Vagina (tissue), 2 donors: Measurements from ENCODE around the gene MB21D2. TPM values are rescaled to one million over a fixed set of nuclear protein-coding genes. Genes with fewer than 3 reads are reported as not detected.

Experiments
- DNase-seq, 2 donors: peaks; one replicate each; pipeline ENCODE4 v3.0.0-alpha.2; 2017; ENCODE audit errors: extremely low spot score in 2 of 2
- H3K27ac ChIP-seq: fragments of 200-600 bp; sonication (generic); one replicate; pipeline ENCODE4 v1.5.1; 2019
- H3K27me3 ChIP-seq: fragments of 200-600 bp; sonication (generic); one replicate; pipeline ENCODE4 v1.5.1; 2019
- H3K36me3 ChIP-seq, 2 donors: fragments of 200-600 bp; sonication (generic); one replicate each; pipeline ENCODE4 v1.5.1; 2017 to 2019
- H3K4me1 ChIP-seq: fragments of 200-600 bp; sonication (generic); one replicate; pipeline ENCODE4 v1.5.1; 2019
- H3K4me3 ChIP-seq, 2 donors: fragments of 200-600 bp; sonication (generic); 1 replicate in 1 of 2; 2 replicates in 1 of 2; pipeline ENCODE4 v1.5.1; 2016 to 2019
- H3K9me3 ChIP-seq: fragments of 200-600 bp; sonication (generic); one replicate; pipeline ENCODE4 v1.5.1; 2019
- POLR2A ChIP-seq, 2 donors: fragments of 450-650 bp; IDR thresholded peaks; one replicate each; pipeline ENCODE4 v1.6.1; 2017; ENCODE audit warnings: antibody characterized with exemption in 2 of 2, mild to moderate bottlenecking in 2 of 2, moderate library complexity in 2 of 2
- POLR2AphosphoS5 ChIP-seq, 2 donors: sonication (generic); formaldehyde crosslinking; IDR thresholded peaks; one replicate each; pipeline ENCODE4 v1.9.0; 2017; ENCODE audit warnings: antibody characterized with exemption in 2 of 2, mild to moderate bottlenecking in 2 of 2, low read depth in 1 of 2; ENCODE audit not compliant: insufficient read depth in 1 of 2
- intact Hi-C: fragments of 100-400 bp; cut with DNase I; formaldehyde crosslinking; loops from one replicate; pipeline ENCODE4 v1.15.1; 2023
- total RNA-seq: library from RNA; depleted of rRNA; stranded (reverse); fragments of >200 nt; gene quantifications from one replicate; pipeline ENCODE4 v1.2.3, GENCODE V29; 2016
- TF ChIP-seq, protein P1 (sequence below), 3 experiments: fragments of 450-650 bp in 2 of 3; fragments of 200-600 bp in 1 of 3; sonication (generic) in 1 of 3; IDR thresholded peaks; one replicate each; pipeline ENCODE4 v1.5.1; 2017 to 2019; ENCODE audit warnings: antibody characterized with exemption in 3 of 3, mild to moderate bottlenecking in 2 of 3, moderate library complexity in 2 of 3

Gene MB21D2
- total RNA-seq, 1 donor from 2014 or later = 5.6 TPM

DNA sequence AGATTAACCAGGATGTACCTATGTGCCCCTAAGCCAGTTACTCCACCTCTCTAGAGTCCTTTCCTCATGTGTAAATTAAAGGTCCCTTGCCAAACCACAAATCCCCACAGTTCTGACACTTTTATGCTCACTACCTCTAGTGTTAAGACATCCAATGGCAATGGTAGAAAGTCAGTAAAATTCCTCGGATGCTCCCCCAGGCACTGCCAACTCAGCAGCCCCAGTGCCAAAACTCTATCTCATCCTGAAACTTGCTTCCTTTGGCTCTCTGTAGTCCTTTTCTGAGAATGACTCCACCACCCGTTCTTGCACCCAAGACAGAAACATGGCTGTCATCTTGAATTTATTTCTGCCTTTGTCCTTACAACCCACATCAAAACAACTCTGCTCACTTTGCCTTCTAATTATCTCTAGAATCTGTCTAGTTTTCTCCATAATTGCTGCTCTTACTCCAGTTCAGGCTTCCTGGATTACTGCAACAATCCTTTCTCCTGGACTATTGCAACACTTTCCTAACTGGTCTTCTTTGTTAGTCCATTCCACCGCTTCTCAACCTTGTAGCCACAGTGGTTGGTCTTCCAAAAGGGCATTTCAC, 41.6 kb downstream of the MB21D2 start:
- Histone ChIP-seq H3K4me1 (peaks cover 17% of the 10 kb centered on the region), H3K36me3 (no peaks in the 10 kb centered on the region), H3K9me3 (no peaks in the 10 kb centered on the region), H3K4me3 (no peak overlapping the region), H3K27me3 (no peaks in the 10 kb centered on the region), H3K27ac (no peak overlapping the region)
- TF ChIP-seq, protein P1, sequence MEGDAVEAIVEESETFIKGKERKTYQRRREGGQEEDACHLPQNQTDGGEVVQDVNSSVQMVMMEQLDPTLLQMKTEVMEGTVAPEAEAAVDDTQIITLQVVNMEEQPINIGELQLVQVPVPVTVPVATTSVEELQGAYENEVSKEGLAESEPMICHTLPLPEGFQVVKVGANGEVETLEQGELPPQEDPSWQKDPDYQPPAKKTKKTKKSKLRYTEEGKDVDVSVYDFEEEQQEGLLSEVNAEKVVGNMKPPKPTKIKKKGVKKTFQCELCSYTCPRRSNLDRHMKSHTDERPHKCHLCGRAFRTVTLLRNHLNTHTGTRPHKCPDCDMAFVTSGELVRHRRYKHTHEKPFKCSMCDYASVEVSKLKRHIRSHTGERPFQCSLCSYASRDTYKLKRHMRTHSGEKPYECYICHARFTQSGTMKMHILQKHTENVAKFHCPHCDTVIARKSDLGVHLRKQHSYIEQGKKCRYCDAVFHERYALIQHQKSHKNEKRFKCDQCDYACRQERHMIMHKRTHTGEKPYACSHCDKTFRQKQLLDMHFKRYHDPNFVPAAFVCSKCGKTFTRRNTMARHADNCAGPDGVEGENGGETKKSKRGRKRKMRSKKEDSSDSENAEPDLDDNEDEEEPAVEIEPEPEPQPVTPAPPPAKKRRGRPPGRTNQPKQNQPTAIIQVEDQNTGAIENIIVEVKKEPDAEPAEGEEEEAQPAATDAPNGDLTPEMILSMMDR (IDR thresholded peaks at IDR 0.05) = no peak
- no peak for TF ChIP-seq POLR2A (IDR thresholded peaks at IDR 0.05)
- TF ChIP-seq POLR2AphosphoS5 (IDR thresholded peaks at IDR 0.05; ENCODE audit: insufficient read depth in 1 of 2, low read depth in 1 of 2) = no peak
- DNase-seq = no peak
- intact Hi-C loops = no loop called here

DNA sequence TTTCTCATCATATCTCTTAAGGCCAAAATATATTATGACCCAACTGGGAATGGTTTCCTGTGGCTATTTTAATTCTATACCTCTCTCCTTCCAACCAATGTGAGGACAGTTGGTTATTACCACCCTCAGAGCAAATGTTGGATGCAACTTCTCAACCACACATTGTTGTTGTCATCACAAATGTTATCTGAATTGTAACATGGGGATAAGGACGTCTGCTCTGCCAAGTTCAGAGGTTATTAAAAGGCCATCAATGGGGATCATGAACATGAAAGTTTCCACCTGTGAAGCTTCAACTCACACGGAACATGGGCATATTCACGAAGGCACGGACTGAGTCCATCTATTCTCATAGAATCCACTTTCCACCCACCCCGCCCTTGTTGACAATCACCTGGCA, 46.8 kb downstream of the MB21D2 start:
- Histone ChIP-seq H3K4me3 (no peak overlapping the region), H3K4me1 (peaks cover 10% of the 10 kb centered on the region), H3K27me3 (no peaks in the 10 kb centered on the region), H3K9me3 (no peaks in the 10 kb centered on the region), H3K36me3 (no peaks in the 10 kb centered on the region), H3K27ac (no peak overlapping the region)
- DNase-seq = no peak
- intact Hi-C loops = no loop called here
- TF ChIP-seq, protein P1 (IDR thresholded peaks at IDR 0.05) = no peak
- TF ChIP-seq POLR2AphosphoS5 (IDR thresholded peaks at IDR 0.05; ENCODE audit: insufficient read depth in 1 of 2, low read depth in 1 of 2) (no peak), POLR2A (IDR thresholded peaks at IDR 0.05) (no peak)

DNA sequence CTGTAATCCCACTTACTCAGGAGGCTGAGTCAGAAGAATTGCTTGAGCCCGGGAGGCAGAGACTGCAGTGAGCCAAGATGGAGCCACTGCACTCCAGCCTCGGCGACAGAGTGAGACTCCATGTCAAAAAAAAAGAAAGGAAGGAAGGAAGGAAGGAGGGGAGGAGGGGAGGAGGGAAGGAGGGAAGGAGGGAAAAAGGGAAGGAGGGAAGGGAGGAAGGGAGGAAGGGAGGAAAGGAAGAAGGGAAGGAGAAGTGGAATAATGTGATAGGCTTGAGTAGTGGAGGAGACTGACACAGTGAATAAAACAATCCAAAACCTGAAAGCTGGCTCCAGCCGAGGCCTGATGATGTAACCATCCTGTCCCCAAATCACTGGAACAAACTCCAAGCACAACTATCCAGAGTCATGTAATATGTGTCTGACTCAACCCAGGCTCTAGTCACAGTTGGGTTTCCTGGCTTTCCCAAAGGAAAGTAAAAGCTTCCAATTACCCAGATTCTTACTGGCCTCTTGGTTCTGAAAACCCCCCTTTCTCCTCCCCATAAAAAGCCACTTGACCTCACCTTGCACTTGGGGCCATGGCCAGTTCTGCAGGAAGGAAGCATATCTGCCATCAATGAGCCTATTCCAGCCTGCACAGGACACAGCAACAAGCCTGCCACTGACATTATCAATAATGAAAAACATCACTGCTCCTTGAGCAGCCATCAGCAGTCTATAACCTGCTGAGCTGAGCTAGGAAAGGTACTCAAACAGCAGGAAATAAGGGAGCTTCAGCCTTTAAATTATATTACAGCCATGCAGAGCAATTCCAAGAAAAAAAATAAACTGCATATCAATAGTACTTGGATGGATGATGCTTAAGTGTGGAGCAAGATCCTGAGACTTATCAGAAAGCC, 48.3 kb downstream of the MB21D2 start:
- H3K27me3 ChIP-seq = no peaks in the 10 kb centered on the region
- intact Hi-C loops = no loop called here
- H3K27ac ChIP-seq = no peak overlapping the region
- no peaks in the 10 kb centered on the region for H3K36me3 ChIP-seq
- TF ChIP-seq POLR2A (IDR thresholded peaks at IDR 0.05) = no peak
- TF ChIP-seq, protein P1 (IDR thresholded peaks at IDR 0.05) = no peak
- no peak for TF ChIP-seq POLR2AphosphoS5 (IDR thresholded peaks at IDR 0.05; ENCODE audit: insufficient read depth in 1 of 2, low read depth in 1 of 2)
- no peak for DNase-seq
- no peak overlapping the region for H3K4me3 ChIP-seq
- peaks cover 24% of the 10 kb centered on the region for H3K4me1 ChIP-seq
- H3K9me3 ChIP-seq = no peaks in the 10 kb centered on the region

DNA sequence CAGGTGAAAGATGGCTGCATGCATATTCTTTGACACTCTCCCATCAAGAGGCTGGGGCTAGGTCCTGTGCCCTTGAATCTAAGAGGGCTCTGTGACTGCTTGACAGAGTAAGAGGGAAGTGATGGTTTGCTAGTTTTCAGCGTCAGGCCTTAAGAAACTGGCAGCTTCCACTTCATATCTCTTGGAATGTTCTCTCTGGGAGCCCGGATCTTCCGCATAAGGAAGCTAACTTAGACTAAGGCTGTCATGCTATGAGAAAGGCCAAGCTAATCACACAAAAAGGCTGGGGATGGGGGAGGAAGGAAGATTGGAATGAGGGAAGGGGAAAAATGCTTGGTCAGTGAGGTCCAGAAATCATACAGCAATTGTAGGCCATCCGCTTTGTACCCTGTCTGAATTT, 50.0 kb downstream of the MB21D2 start:
- no peak for DNase-seq
- intact Hi-C loops = no loop called here
- H3K36me3 ChIP-seq = no peaks in the 10 kb centered on the region
- H3K4me1 ChIP-seq = peaks cover 28% of the 10 kb centered on the region
- TF ChIP-seq POLR2AphosphoS5 (IDR thresholded peaks at IDR 0.05; ENCODE audit: insufficient read depth in 1 of 2, low read depth in 1 of 2) = no peak
- TF ChIP-seq, protein P1 (IDR thresholded peaks at IDR 0.05) = no peak
- no peak for TF ChIP-seq POLR2A (IDR thresholded peaks at IDR 0.05)
- no peaks in the 10 kb centered on the region for H3K27me3 ChIP-seq
- no peaks in the 10 kb centered on the region for H3K9me3 ChIP-seq
- no peak overlapping the region for H3K27ac ChIP-seq
- no peak overlapping the region for H3K4me3 ChIP-seq

DNA sequence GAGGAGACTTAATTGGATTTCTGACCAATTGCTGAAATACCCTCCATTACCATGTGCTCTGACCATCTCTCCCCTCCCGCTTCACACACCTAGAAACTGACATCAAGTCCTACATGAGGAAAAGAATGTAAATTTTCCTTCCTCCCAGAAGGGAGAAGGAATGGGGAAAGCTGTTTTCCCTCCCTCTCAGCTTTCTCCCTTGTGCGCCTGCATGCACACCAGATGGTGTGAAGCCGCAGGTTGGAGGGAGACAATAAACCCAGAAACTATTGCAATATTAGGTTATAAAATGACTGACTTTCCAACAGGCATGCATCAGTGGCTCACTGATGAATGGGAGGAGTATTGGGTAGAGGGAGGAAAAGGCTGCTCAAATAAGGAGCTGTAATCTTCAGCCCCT, 50.9 kb downstream of the MB21D2 start:
- no peaks in the 10 kb centered on the region for H3K27me3 ChIP-seq
- no peaks in the 10 kb centered on the region for H3K36me3 ChIP-seq
- H3K4me1 ChIP-seq = peaks cover 28% of the 10 kb centered on the region
- H3K9me3 ChIP-seq = no peaks in the 10 kb centered on the region
- intact Hi-C loops = no loop called here
- H3K4me3 ChIP-seq = no peak overlapping the region
- TF ChIP-seq, protein P1 (IDR thresholded peaks at IDR 0.05) = no peak
- TF ChIP-seq POLR2A (IDR thresholded peaks at IDR 0.05) (no peak), POLR2AphosphoS5 (IDR thresholded peaks at IDR 0.05; ENCODE audit: insufficient read depth in 1 of 2, low read depth in 1 of 2) (no peak)
- H3K27ac ChIP-seq = no peak overlapping the region
- DNase-seq = no peak
